H9 (cell line): ENCODE results near the gene IGFL4. TPM values are rescaled to one million over a fixed set of nuclear protein-coding genes. Genes with fewer than 3 reads are reported as not detected.

Experiments
- DNase-seq: peaks from one replicate; pipeline ENCODE4 v3.0.0-alpha.2; 2017
- H2AFZ ChIP-seq: one replicate; pipeline ENCODE4 v1.6.1; 2013; ENCODE audit warnings: mild to moderate bottlenecking, low read length, control low read depth, moderate library complexity
- H2AK5ac ChIP-seq: 2 replicates; pipeline ENCODE4 v1.6.1; 2013; ENCODE audit warnings: low read length, control low read depth, mixed read lengths; ENCODE audit not compliant: insufficient read length
- H2BK120ac ChIP-seq: one replicate; pipeline ENCODE4 v1.6.1; 2013; ENCODE audit warnings: low read depth, mild to moderate bottlenecking, low read length, control low read depth, inconsistent platforms; ENCODE audit not compliant: poor library complexity, severe bottlenecking
- H2BK12ac ChIP-seq: 2 replicates; pipeline ENCODE4 v1.6.1; 2013; ENCODE audit warnings: low read length, control low read depth, mixed read lengths, low read depth; ENCODE audit not compliant: insufficient read length
- H2BK15ac ChIP-seq: 2 replicates; pipeline ENCODE4 v1.6.1; 2013; ENCODE audit warnings: low read depth, low read length, control low read depth
- H2BK20ac ChIP-seq: one replicate; pipeline ENCODE4 v1.6.1; 2013; ENCODE audit warnings: low read depth, mild to moderate bottlenecking, low read length, control low read depth, inconsistent platforms; ENCODE audit not compliant: poor library complexity, severe bottlenecking
- H2BK5ac ChIP-seq: 2 replicates; pipeline ENCODE4 v1.6.1; 2013; ENCODE audit warnings: low read length, control low read depth, mixed read lengths; ENCODE audit not compliant: insufficient read length
- H3K14ac ChIP-seq: 2 replicates; pipeline ENCODE4 v1.6.1; 2013; ENCODE audit warnings: low read length, control low read depth; ENCODE audit not compliant: insufficient read depth
- H3K18ac ChIP-seq: 2 replicates; pipeline ENCODE4 v1.6.1; 2013; ENCODE audit warnings: low read depth, mild to moderate bottlenecking, mixed read lengths, low read length, control low read depth; ENCODE audit not compliant: insufficient read length
- H3K23ac ChIP-seq: 2 replicates; pipeline ENCODE4 v1.6.1; 2013; ENCODE audit warnings: low read length, control low read depth, mixed read lengths, low read depth; ENCODE audit not compliant: insufficient read length
- H3K23me2 ChIP-seq: 2 replicates; pipeline ENCODE4 v1.6.1; 2013; ENCODE audit warnings: low read depth, mild to moderate bottlenecking, mixed read lengths, low read length, control low read depth; ENCODE audit not compliant: insufficient read length, poor library complexity, severe bottlenecking
- H3K27ac ChIP-seq: 2 replicates; pipeline ENCODE4 v1.5.1; 2013; ENCODE audit warnings: low read length, control low read depth, mixed read lengths, low read depth; ENCODE audit not compliant: insufficient read length
- H3K27me3 ChIP-seq: 2 replicates; pipeline ENCODE4 v1.6.1; 2013; ENCODE audit warnings: low read length, control low read depth, inconsistent platforms; ENCODE audit not compliant: insufficient read depth
- H3K4ac ChIP-seq: 2 replicates; pipeline ENCODE4 v1.6.1; 2013; ENCODE audit warnings: low read depth, mild to moderate bottlenecking, control low read depth, inconsistent platforms, low read length, moderate library complexity
- H3K4me1 ChIP-seq: 2 replicates; pipeline ENCODE4 v1.6.1; 2013; ENCODE audit warnings: low read length, control low read depth, inconsistent platforms; ENCODE audit not compliant: insufficient read depth
- H3K4me2 ChIP-seq: 2 replicates; pipeline ENCODE4 v1.6.1; 2013; ENCODE audit warnings: low read length, control low read depth, mixed read lengths; ENCODE audit not compliant: insufficient read length, insufficient read depth
- H3K56ac ChIP-seq: 2 replicates; pipeline ENCODE4 v1.6.1; 2013; ENCODE audit warnings: low read depth, mild to moderate bottlenecking, mixed read lengths, low read length, control low read depth; ENCODE audit not compliant: insufficient read length
- H3K79me1 ChIP-seq: 2 replicates; pipeline ENCODE4 v1.6.1; 2013; ENCODE audit warnings: low read depth, mild to moderate bottlenecking, moderate library complexity, low read length, control low read depth, inconsistent platforms; ENCODE audit not compliant: insufficient read depth, poor library complexity, severe bottlenecking
- H3K79me2 ChIP-seq: 2 replicates; pipeline ENCODE4 v1.6.1; 2013; ENCODE audit warnings: low read length, control low read depth, inconsistent platforms; ENCODE audit not compliant: insufficient read depth
- H3K9ac ChIP-seq: 2 replicates; pipeline ENCODE4 v1.6.1; 2013; ENCODE audit warnings: low read length, control low read depth, mixed read lengths; ENCODE audit not compliant: insufficient read length; ENCODE audit errors: extremely low read depth
- H3K9me3 ChIP-seq: one replicate; pipeline ENCODE4 v1.6.1; 2013; ENCODE audit warnings: low read depth, low read length, inconsistent platforms; ENCODE audit not compliant: control insufficient read depth
- H3T11ph ChIP-seq: one replicate; pipeline ENCODE4 v1.6.1; 2013; ENCODE audit warnings: mild to moderate bottlenecking, low read length, control low read depth, inconsistent platforms
- H4K20me1 ChIP-seq: one replicate; pipeline ENCODE4 v1.6.1; 2013; ENCODE audit not compliant: control insufficient read depth, insufficient read length, insufficient read depth
- H4K5ac ChIP-seq: 2 replicates; pipeline ENCODE4 v1.6.1; 2013; ENCODE audit warnings: low read depth, mild to moderate bottlenecking, mixed read lengths, low read length, control low read depth; ENCODE audit not compliant: insufficient read length
- H4K8ac ChIP-seq: replicated peaks from 2 replicates; pipeline ENCODE4 v1.6.1; 2013; ENCODE audit warnings: low read length, control low read depth, mixed read lengths, low read depth; ENCODE audit not compliant: insufficient read length
- H4K91ac ChIP-seq: 2 replicates; pipeline ENCODE4 v1.6.1; 2013; ENCODE audit warnings: low read depth, mild to moderate bottlenecking, moderate library complexity, mixed read lengths, low read length, control low read depth; ENCODE audit not compliant: insufficient read length
- H3K27ac Mint-ChIP-seq, 3 experiments: 2 replicates in 2 of 3; 3 replicates in 1 of 3; pipeline ENCODE4 v1.8.0; 2020 to 2021; ENCODE audit warnings: mixed read lengths in 3 of 3, mild to moderate bottlenecking in 1 of 3, moderate library complexity in 1 of 3
- H3K27me3 Mint-ChIP-seq: 2 replicates; pipeline ENCODE4 v1.8.0; 2021; ENCODE audit warnings: low read depth, mild to moderate bottlenecking, moderate library complexity, mixed read lengths
- H3K36me3 Mint-ChIP-seq, 3 experiments: 2 replicates in 2 of 3; 3 replicates in 1 of 3; pipeline ENCODE4 v1.8.0; 2020 to 2021; ENCODE audit warnings: low read depth in 3 of 3, mixed read lengths in 3 of 3; ENCODE audit not compliant: insufficient read depth in 1 of 3
- H3K4me1 Mint-ChIP-seq, 2 experiments: 2 replicates each; pipeline ENCODE4 v1.8.0; 2020; ENCODE audit warnings: mixed read lengths in 2 of 2
- H3K4me3 Mint-ChIP-seq, 2 experiments: 2 replicates in 1 of 2; 3 replicates in 1 of 2; pipeline ENCODE4 v1.8.0; 2020 to 2021; ENCODE audit warnings: mild to moderate bottlenecking in 2 of 2, mixed read lengths in 2 of 2, moderate library complexity in 1 of 2
- H3K9me3 Mint-ChIP-seq, 2 experiments: 2 replicates in 1 of 2; 3 replicates in 1 of 2; pipeline ENCODE4 v1.8.0; 2020; ENCODE audit warnings: mild to moderate bottlenecking in 2 of 2, mixed read lengths in 2 of 2, moderate library complexity in 1 of 2
- WGBS: extraction: QIAGEN DNeasy Blood & Tissue Kit; methylation state at CpG from one replicate; pipeline ENCODE4 v1.1.7; 2013; ENCODE audit warnings: missing lambda C conversion rate, low lambda C conversion rate, mixed read lengths; ENCODE audit not compliant: insufficient read length; ENCODE audit errors: extremely low coverage; 5-methylcytosine and 5-hydroxymethylcytosine counted together
- total RNA-seq: library from RNA; stranded (reverse); gene quantifications from 2 replicates; pipeline ENCODE4 v1.2.1, GENCODE V29; 2021
- TF ChIP-seq, protein P1 (sequence below): fragments of 200-600 bp; sonication (generic); conservative IDR thresholded peaks from 3 replicates; pipeline ENCODE4 v1.8.0; 2021; ENCODE audit warnings: antibody characterized with exemption, mild to moderate bottlenecking

Gene IGFL4
- total RNA-seq, 1 experiment from 2014 or later = 0.33 TPM

DNA sequence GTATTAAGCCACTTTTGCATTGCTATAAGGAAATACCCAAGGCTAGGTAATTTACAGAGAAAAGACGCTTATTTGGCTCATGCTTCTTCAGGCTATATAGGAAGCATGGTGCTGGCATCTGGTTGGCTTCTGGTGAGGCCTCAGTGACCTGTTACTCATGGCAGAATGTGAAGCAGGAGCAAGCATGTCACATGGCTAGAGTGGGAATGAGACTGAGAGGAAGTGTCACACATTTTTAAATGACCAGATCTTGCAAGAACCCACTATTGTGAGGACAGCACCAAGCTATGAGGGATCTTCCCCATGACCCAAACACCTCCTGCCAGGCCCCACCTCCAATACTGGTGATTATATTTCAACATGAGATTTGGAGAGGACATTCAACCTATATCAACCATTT, 25.7 kb upstream of the IGFL4 start:
- H3K9me3 ChIP-seq = no peaks in the 10 kb centered on the region
- no peaks in the 10 kb centered on the region for H3K4me1 ChIP-seq
- H4K20me1 ChIP-seq = no peaks in the 10 kb centered on the region
- WGBS = no CpG with 5 or more reads among the region's 1 CpG
- H2AFZ ChIP-seq = no peak overlapping the region
- no peak overlapping the region for H3K18ac ChIP-seq
- Mint-ChIP-seq H3K27ac (no peak overlapping the region), H3K36me3 (peaks cover 0 to 2% (median 0%) of the 10 kb centered on the region in 3 experiments; a peak in 2 of 7 replicates), H3K9me3 (peaks cover 6 to 7% of the 10 kb centered on the region in 2 experiments; a peak in 4 of 5 replicates), H3K27me3 (peaks cover 52% of the 10 kb centered on the region), H3K4me1 (no peaks in the 10 kb centered on the region), H3K4me3 (no peak overlapping the region)
- no peak overlapping the region for H3K56ac ChIP-seq
- H3K79me1 ChIP-seq = no peaks in the 10 kb centered on the region
- H3K27ac ChIP-seq = no peak overlapping the region
- no peak overlapping the region for H4K91ac ChIP-seq
- TF ChIP-seq, protein P1, sequence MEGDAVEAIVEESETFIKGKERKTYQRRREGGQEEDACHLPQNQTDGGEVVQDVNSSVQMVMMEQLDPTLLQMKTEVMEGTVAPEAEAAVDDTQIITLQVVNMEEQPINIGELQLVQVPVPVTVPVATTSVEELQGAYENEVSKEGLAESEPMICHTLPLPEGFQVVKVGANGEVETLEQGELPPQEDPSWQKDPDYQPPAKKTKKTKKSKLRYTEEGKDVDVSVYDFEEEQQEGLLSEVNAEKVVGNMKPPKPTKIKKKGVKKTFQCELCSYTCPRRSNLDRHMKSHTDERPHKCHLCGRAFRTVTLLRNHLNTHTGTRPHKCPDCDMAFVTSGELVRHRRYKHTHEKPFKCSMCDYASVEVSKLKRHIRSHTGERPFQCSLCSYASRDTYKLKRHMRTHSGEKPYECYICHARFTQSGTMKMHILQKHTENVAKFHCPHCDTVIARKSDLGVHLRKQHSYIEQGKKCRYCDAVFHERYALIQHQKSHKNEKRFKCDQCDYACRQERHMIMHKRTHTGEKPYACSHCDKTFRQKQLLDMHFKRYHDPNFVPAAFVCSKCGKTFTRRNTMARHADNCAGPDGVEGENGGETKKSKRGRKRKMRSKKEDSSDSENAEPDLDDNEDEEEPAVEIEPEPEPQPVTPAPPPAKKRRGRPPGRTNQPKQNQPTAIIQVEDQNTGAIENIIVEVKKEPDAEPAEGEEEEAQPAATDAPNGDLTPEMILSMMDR = no peak
- no peak overlapping the region for H2BK15ac ChIP-seq
- no peak for DNase-seq
- no peak overlapping the region for H2AK5ac ChIP-seq
- H3K23ac ChIP-seq = no peak overlapping the region
- H3K4me2 ChIP-seq = no peak overlapping the region
- no peak overlapping the region for H4K8ac ChIP-seq
- H3K27me3 ChIP-seq = no peaks in the 10 kb centered on the region
- no peak overlapping the region for H2BK12ac ChIP-seq
- H3K9ac ChIP-seq = no peak overlapping the region
- no peak overlapping the region for H4K5ac ChIP-seq
- no peak overlapping the region for H3K14ac ChIP-seq
- H3K79me2 ChIP-seq = no peaks in the 10 kb centered on the region
- H3K23me2 ChIP-seq = no peaks in the 10 kb centered on the region
- no peak overlapping the region for H2BK120ac ChIP-seq
- H2BK20ac ChIP-seq = no peak overlapping the region
- no peak overlapping the region for H3T11ph ChIP-seq
- no peak overlapping the region for H2BK5ac ChIP-seq
- H3K4ac ChIP-seq = no peak overlapping the region
